ENCODE data around the gene SMG6. TPM values are rescaled to one million over a fixed set of nuclear protein-coding genes. Genes with fewer than 3 reads are reported as not detected.
A peak's percentile ranks its signal among the peaks of the same experiment; 100 is the strongest.

Gene SMG6
- total and polyA plus RNA-seq, 2 of the 4 experiments (the other 2 are of a cell fraction), result 16.3 to 30.3 TPM

- dilution Hi-C loops (cut with HindIII; ENCODE audit: low sequenced_read_pairs, unreplicated experiment) (no loop called here), intact Hi-C loops (cut with micrococcal nuclease) (loop anchor here (2.0 kb wide), 1 partner anchor 31 kb away; no protein-coding TSS in a partner anchor)
- ATAC-seq (ENCODE audit: low read depth), result no peak
Measured at GRCh38 chr17:2181897-2182448, 121.6 kb downstream of the SMG6 start.

More at GRCh38 chr17:2181897-2182448, 121.6 kb downstream of the SMG6 start:
- Histone ChIP-seq H3K23ac (ENCODE audit: low read depth, low read length) (peak overlapping the region; percentile 99), H3K56ac (ENCODE audit: extremely low read depth, insufficient read depth, low read length) (peak overlapping the region; percentile 88), H2BK15ac (ENCODE audit: low read depth, low read length) (peak overlapping the region; percentile 83), H4K20me1 (ENCODE audit: insufficient read depth, low read length) (no peaks in the 10 kb centered on the region), H2BK5ac (ENCODE audit: low read depth, low read length, poor library complexity, severe bottlenecking) (peak overlapping the region; percentile 92), H2AFZ (replicated peaks; ENCODE audit: low read length, poor library complexity) (peak overlapping the region; percentile 81), H3K4me2 (ENCODE audit: low read depth, low read length) (peak overlapping the region; percentile 39), H4K8ac (ENCODE audit: low read depth in 2 of 2, low read length in 2 of 2) (peak overlapping the region; percentile 94 to 98), H3K4me1 (ENCODE audit: control insufficient read depth, insufficient read depth, low read length) (peaks cover 47% of the 10 kb centered on the region), H2AK9ac (replicated peaks; ENCODE audit: low read depth, low read length, poor library complexity) (peak overlapping the region; percentile 96), H4K5ac (ENCODE audit: low read depth, low read length) (peak overlapping the region; percentile 85), H2BK20ac (ENCODE audit: low read depth, low read length) (peak overlapping the region; percentile 79), H4K91ac (ENCODE audit: insufficient read depth, low read depth, low read length) (peak overlapping the region; percentile 98), H3K4me3 (ENCODE audit: insufficient read depth, low read depth, low read length) (no peak overlapping the region), H3K27ac (ENCODE audit: insufficient read depth, low read length) (peak overlapping the region; percentile 87), H2AK5ac (ENCODE audit: low read depth, low read length) (peak overlapping the region; percentile 95), H3K27me3 (ENCODE audit: control insufficient read depth, insufficient read depth, low read length) (no peaks in the 10 kb centered on the region), H3K9ac (ENCODE audit: low read depth, low read length) (peak overlapping the region; percentile 83), H3K14ac (replicated peaks; ENCODE audit: low read depth, low read length) (peak overlapping the region; percentile 99), H3K4ac (ENCODE audit: low read depth, low read length) (peak overlapping the region; percentile 99), H3K18ac (ENCODE audit: low read depth, low read length) (peak overlapping the region; percentile 88), H3K9me3 (ENCODE audit: control insufficient read depth, insufficient read depth, low read length) (no peaks in the 10 kb centered on the region), H2BK120ac (ENCODE audit: low read depth, low read length) (peak overlapping the region; percentile 98), H3K9me1 (ENCODE audit: insufficient read depth, low read length) (peaks cover 51% of the 10 kb centered on the region), H3K79me1 (ENCODE audit: low read depth in 1 of 2, low read length in 2 of 2) (peaks cover 34 to 70% of the 10 kb centered on the region in 2 experiments), H3K36me3 (ENCODE audit: control insufficient read depth, insufficient read depth, low read length) (peaks cover 19% of the 10 kb centered on the region)
- no peak for DNase-seq
- in situ Hi-C loops (cut with MboI; ENCODE audit: low sequenced_read_pairs), result no loop called here
- WGBS, 2 experiments (ENCODE audit: extremely low coverage in 2 of 2, insufficient read length in 1 of 2), result 17% methylated on average over 1 of the region's 8 CpGs; no CpG with 5 or more reads in 1 of the 2 experiments
- ChIA-PET POLR2A (ENCODE audit: unreplicated experiment) (interaction anchor here (0.9 to 1.0 kb wide), 2 partner anchors 33 to 78 kb away, joined by 3 read pairs; no protein-coding TSS in a partner anchor), CTCF (interaction anchor here (0.8 to 2.0 kb wide), 4 partner anchors 31 to 127 kb away, joined by 3 to 7 read pairs (median 4); no protein-coding TSS in a partner anchor)
- TF ChIP-seq ELK1 (IDR thresholded peaks at IDR 0.05; ENCODE audit: borderline replicate concordance, low read depth, low read length) (no peak), CHD1 (IDR thresholded peaks at IDR 0.05; ENCODE audit: low read depth, low read length) (no peak), CTCF (conservative IDR thresholded peaks at IDR 0.05; ENCODE audit: low read depth, low read length) (no peak), CEBPB (IDR thresholded peaks at IDR 0.05; ENCODE audit: low read depth, low read length) (no peak)
- BruUV-seq (replicated peaks), result no TSS peak
